K562 treated with DMSO at 1 percent for 4 hours (cell line): ENCODE measurements around the gene SNRPB. TPM values are rescaled to one million over a fixed set of nuclear protein-coding genes. Genes with fewer than 3 reads are reported as not detected.

Source experiments
- total RNA-seq: library from RNA; unstranded; fragments of 300-600 nt; gene quantifications from 2 replicates; pipeline ENCODE4 v1.2.3, GENCODE V29; 2022; ENCODE audit not compliant: insufficient read depth

Gene SNRPB
- total RNA-seq = 444 and 449 TPM in 2 replicates

GRCh38 chr20:2470423-2471193, at the start of gene SNRPB:
Gene SNRPB, minus strand, starts transcription at chr20:2470789. Its CDS starts 99 bp downstream, at chr20:2470690.

GRCh38 chr20:2508631-2509467, 38.3 kb upstream of the SNRPB start, which contains the start of gene ZNF343:
Gene ZNF343, minus strand, starts transcription at chr20:2508915. Its CDS starts 15,020 bp downstream, at chr20:2493895.

Other genes starting within 250 kb of the SNRPB start
- gene TGM3, start 174.8 kb downstream of the SNRPB start, total RNA-seq = not detected in 2 replicates
- gene TGM6, start 89.9 kb downstream of the SNRPB start, total RNA-seq = not detected in 2 replicates
- 1.5 and 1.6 TPM in 2 replicates for gene ZNF343, start 38.1 kb upstream of the SNRPB start, total RNA-seq
- not detected in 2 replicates for gene TMC2, start 65.8 kb upstream of the SNRPB start, total RNA-seq
- 101 and 107 TPM in 2 replicates for gene NOP56, start 181.8 kb upstream of the SNRPB start, total RNA-seq
- 85.6 and 86.4 TPM in 2 replicates for gene IDH3B, start 193.4 kb upstream of the SNRPB start, total RNA-seq
- gene EBF4, start 222.0 kb upstream of the SNRPB start, total RNA-seq = 2.1 TPM in 1 of 2 replicates, not detected in the other